MM.1S (cell line): ENCODE results near the gene LSMEM2.

Experiments used
- CTCF ChIP-seq: fragments of 300-600 bp; sonication (generic); IDR thresholded peaks from 2 replicates; pipeline ENCODE4 v1.5.1; 2016; ENCODE audit warnings: antibody characterized with exemption, low read length, mixed read lengths
- EZH2 ChIP-seq: fragments of 300-600 bp; sonication (generic); optimal IDR thresholded peaks from 2 replicates; pipeline ENCODE3; 2017; ENCODE audit warnings: low read depth, mild to moderate bottlenecking, antibody characterized with exemption, low read length, mixed read lengths
- EZH2phosphoT487 ChIP-seq: fragments of 300-600 bp; sonication (generic); IDR thresholded peaks from 2 replicates; pipeline ENCODE4 v1.6.1; 2018; ENCODE audit warnings: antibody characterized with exemption, low read length

GRCh38 chr3:50326182-50326541 is 47.3 kb downstream of the LSMEM2 start:
- TF ChIP-seq EZH2phosphoT487 (no peak), CTCF (no peak), EZH2 (no peak)
